Upper lobe of left lung (tissue), 4 donors: ENCODE measurements around the gene GRXCR2.

Experiments
- CTCF ChIP-seq, 6 experiments: fragments of 450-650 bp in 4 of 6; fragments of 200-600 bp in 2 of 6; sonication (generic) in 2 of 6; IDR thresholded peaks; one replicate each; pipeline ENCODE4 v1.5.1; 2016 to 2019; ENCODE audit warnings: antibody characterized with exemption in 6 of 6
- EP300 ChIP-seq, 4 donors: sonication (generic); formaldehyde crosslinking; IDR thresholded peaks; one replicate each; pipeline ENCODE4 v1.5.1; 2017; ENCODE audit warnings: antibody characterized with exemption in 4 of 4, control low read depth in 2 of 4
- POLR2A ChIP-seq, 4 donors: fragments of 450-650 bp; IDR thresholded peaks; one replicate each; pipeline ENCODE4 v1.5.1; 2016 to 2017; ENCODE audit warnings: antibody characterized with exemption in 4 of 4, mild to moderate bottlenecking in 2 of 4
- POLR2AphosphoS5 ChIP-seq, 2 donors: sonication (generic); formaldehyde crosslinking; IDR thresholded peaks; one replicate each; pipeline ENCODE4 v1.5.1; 2017; ENCODE audit warnings: antibody characterized with exemption in 2 of 2

- TF ChIP-seq CTCF (IDR thresholded peaks at IDR 0.05) (no peak), POLR2AphosphoS5 (IDR thresholded peaks at IDR 0.05) (no peak), POLR2A (IDR thresholded peaks at IDR 0.05) (no peak), EP300 (IDR thresholded peaks at IDR 0.05) (no peak)
Measured at GRCh38 chr5:145874765-145875164, 2.0 kb upstream of the GRXCR2 start.
